Heart right ventricle (tissue), 16 donors: ENCODE results near the gene CFAP58. TPM values are rescaled to one million over a fixed set of nuclear protein-coding genes. Genes with fewer than 3 reads are reported as not detected.

ENCODE experiments used
- ATAC-seq, 8 donors: fragments of 200-7000 bp; cut with Tn5 transposase; one replicate each; pipeline ENCODE4 v1.9.1; 2020; ENCODE audit warnings: mild to moderate bottlenecking in 8 of 8, moderate library complexity in 8 of 8, moderate number of reproducible peaks in 1 of 8
- DNase-seq, 2 donors: peaks; one replicate each; pipeline ENCODE4 v3.0.0-alpha.2; 2020
- H3K27ac ChIP-seq, 10 donors: fragments of 200-600 bp; sonication (generic) in 2 of 10; one replicate each; pipeline versions ENCODE4 v1.5.0 to v1.8.0; 2020 to 2022; ENCODE audit warnings: mild to moderate bottlenecking in 3 of 10
- H3K27me3 ChIP-seq, 7 donors: fragments of 200-600 bp; one replicate each; pipeline ENCODE4 v1.8.0; 2021 to 2022; ENCODE audit warnings: mild to moderate bottlenecking in 2 of 7
- H3K36me3 ChIP-seq, 9 donors: fragments of 200-600 bp; sonication (generic) in 1 of 9; one replicate each; pipeline versions ENCODE4 v1.5.0 to v1.8.0; 2020 to 2022; ENCODE audit warnings: mild to moderate bottlenecking in 2 of 9
- H3K4me1 ChIP-seq, 9 donors: fragments of 200-600 bp; sonication (generic) in 1 of 9; one replicate each; pipeline versions ENCODE4 v1.5.0 to v1.8.0; 2020 to 2022; ENCODE audit warnings: mild to moderate bottlenecking in 4 of 9
- H3K4me3 ChIP-seq, 10 donors: fragments of 200-600 bp; sonication (generic) in 2 of 10; one replicate each; pipeline versions ENCODE4 v1.5.0 to v1.8.0; 2020 to 2022; ENCODE audit warnings: mild to moderate bottlenecking in 7 of 10, moderate library complexity in 2 of 10
- H3K9me3 ChIP-seq, 11 donors: fragments of 200-600 bp in 10 of 11; sonication (generic) in 2 of 11; one replicate each; pipeline versions ENCODE4 v1.5.0 to v1.8.0; 2013 to 2022; ENCODE audit warnings: mild to moderate bottlenecking in 2 of 11, control low read depth in 1 of 11, moderate library complexity in 1 of 11
- WGBS, 2 donors: extraction: QIAGEN DNeasy Blood & Tissue Kit; methylation state at CpG; one replicate each; pipeline ENCODE4 v1.1.7; 2013; ENCODE audit warnings: inconsistent platforms in 1 of 2; 5-methylcytosine and 5-hydroxymethylcytosine counted together
- intact Hi-C, 10 donors: fragments of 100-400 bp; cut with DNase I; formaldehyde crosslinking; loops; one replicate each; pipeline versions ENCODE4 v1.11.1 to v1.14.2; 2022
- polyA plus RNA-seq, 2 donors: library from polyadenylated mRNA; stranded (reverse); fragments of 200-250 nt; gene quantifications; one replicate each; pipeline ENCODE4 v1.2.3, GENCODE V29; 2013
- total RNA-seq, 10 donors: library from RNA; stranded (reverse); fragmentation: NEBNext Ultra II Directional in 3 of 10; extraction: Animal tissue kit (Norgen Biotek cat#: 25700) in 3 of 10; gene quantifications; one replicate each; pipeline versions ENCODE4 v1.2.1 to v1.2.4, GENCODE V29; 2021 to 2023
- TF ChIP-seq, protein P1 (sequence below), 9 donors: fragments of 200-600 bp; sonication (generic) in 2 of 9; IDR thresholded peaks; one replicate each; pipeline versions ENCODE4 v1.5.0 to v1.8.0; 2021 to 2022; ENCODE audit warnings: antibody characterized with exemption in 9 of 9, mild to moderate bottlenecking in 5 of 9, moderate library complexity in 1 of 9
- donor health status: Arrhythmogenic right ventricular cardiomyopathy.
- donor health status: ischemic (EF 13 %, LVEDD 7.1; RV severe dilation, severe dysfunction).
- donor health status: healthy with polysubstance abuse.
- donor health status: DM: no; HTN: yes; CAD: no.
- donor health status: DM: no; HTN: no; CAD: no.
- donor health status: ischemic (EF 25% LVEDD 6.9; RV normal size, moderate dysfunction).
- donor health status: ischemic (EF 25% LVEDD 5.7; RV mildly dilated, moderate dysfunction).
- donor health status: healthy.
- donor health status: DM: yes; HTN: yes; CAD: no.
- donor health status: Ischemic cardiomyopathy.
- donor health status: ischemic (EF 35%, LVEDD 5.7; RV mildly dilated, moderate dysfunction).
- donor health status: nonischemic (EF 11% LVEDD 7.7; RV severe dilation, severe dysfunction).
- donor health status: DM: yes; HTN: yes; CAD: no.
- donor health status: PGD.
- donor health status: ischemic (EF 29% LVEDD 5.4; RV normal size, mild dysfunction).
- donor health status: nonischemic (EF 23%, LVEDD 6.1; RV moderate dilation, normal function).

The CFAP58 gene
- total and polyA plus RNA-seq, 12 donors: 0.58 to 5.8 (median 3.0) TPM

DNA sequence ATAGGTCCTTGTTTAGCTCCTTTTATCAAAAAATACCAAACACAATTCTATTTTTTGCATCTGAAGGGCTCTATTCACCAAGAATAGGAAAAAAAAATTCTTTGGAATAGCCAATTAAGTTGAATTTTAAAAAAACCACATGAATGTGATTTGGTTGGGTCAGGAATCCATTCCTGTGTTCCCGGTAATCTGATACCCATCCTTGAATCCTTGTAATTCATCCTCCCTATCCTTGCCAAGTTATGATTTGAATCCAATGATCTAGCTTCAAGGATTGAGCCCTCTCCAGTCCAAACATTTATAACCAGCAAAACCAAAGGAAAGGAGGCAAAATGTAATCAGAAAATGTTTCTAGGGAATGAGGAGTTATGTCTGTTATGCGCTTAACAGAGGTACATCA, 86.6 kb downstream of the CFAP58 start:
- Histone ChIP-seq H3K4me1 (peaks cover 0 to 8% (median 0%) of the 10 kb centered on the region in 9 donors), H3K36me3 (no peaks in the 10 kb centered on the region), H3K27ac (no peak overlapping the region), H3K9me3 (no peaks in the 10 kb centered on the region), H3K4me3 (no peak overlapping the region), H3K27me3 (no peaks in the 10 kb centered on the region)
- TF ChIP-seq, protein P1, sequence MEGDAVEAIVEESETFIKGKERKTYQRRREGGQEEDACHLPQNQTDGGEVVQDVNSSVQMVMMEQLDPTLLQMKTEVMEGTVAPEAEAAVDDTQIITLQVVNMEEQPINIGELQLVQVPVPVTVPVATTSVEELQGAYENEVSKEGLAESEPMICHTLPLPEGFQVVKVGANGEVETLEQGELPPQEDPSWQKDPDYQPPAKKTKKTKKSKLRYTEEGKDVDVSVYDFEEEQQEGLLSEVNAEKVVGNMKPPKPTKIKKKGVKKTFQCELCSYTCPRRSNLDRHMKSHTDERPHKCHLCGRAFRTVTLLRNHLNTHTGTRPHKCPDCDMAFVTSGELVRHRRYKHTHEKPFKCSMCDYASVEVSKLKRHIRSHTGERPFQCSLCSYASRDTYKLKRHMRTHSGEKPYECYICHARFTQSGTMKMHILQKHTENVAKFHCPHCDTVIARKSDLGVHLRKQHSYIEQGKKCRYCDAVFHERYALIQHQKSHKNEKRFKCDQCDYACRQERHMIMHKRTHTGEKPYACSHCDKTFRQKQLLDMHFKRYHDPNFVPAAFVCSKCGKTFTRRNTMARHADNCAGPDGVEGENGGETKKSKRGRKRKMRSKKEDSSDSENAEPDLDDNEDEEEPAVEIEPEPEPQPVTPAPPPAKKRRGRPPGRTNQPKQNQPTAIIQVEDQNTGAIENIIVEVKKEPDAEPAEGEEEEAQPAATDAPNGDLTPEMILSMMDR (IDR thresholded peaks at IDR 0.05): no peak
- intact Hi-C loops: no loop called here
- 93 to 96% methylated on average over 2 of the region's 2 CpGs for WGBS, 2 donors
- DNase-seq (no peak), ATAC-seq (no peak)

DNA sequence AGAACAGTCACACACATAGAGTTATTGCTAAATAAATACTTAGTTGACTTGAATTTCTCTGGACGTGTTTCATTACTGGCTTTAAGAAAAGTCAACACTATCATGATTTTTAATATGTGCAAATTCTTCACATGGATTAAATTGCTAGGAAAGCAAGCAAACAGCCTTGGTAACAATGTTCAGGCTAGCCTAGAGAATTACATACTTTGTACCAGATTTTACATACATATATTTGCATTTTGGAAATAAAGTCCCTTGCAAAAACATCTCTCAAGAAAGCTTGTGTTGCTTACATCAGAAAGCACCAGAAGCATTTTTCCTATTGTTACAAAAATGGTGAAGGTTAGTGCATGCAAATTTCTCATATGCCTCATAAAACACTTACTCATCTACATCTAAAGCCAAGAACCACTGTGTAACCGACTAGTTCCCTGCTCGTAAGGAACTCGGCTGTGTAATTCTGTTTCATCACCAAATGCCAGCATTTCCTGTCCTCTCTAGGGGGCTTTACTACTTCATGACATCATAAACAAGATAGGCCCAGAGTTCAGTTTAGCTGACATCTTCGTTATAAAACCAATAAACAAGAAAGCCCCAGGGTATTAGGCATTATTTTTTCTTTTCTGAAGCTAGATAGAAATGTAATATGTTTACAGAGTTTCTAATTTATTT, 87.8 kb downstream of the CFAP58 start:
- no peaks in the 10 kb centered on the region for H3K27me3 ChIP-seq
- ATAC-seq: no peak
- H3K27ac ChIP-seq: no peak overlapping the region
- no peaks in the 10 kb centered on the region for H3K9me3 ChIP-seq
- 40 to 52% methylated on average over 5 of the region's 5 CpGs for WGBS, 2 donors
- no peak overlapping the region for H3K4me3 ChIP-seq
- TF ChIP-seq, protein P1 (IDR thresholded peaks at IDR 0.05): no peak
- no peak for DNase-seq
- peaks cover 0 to 8% (median 0%) of the 10 kb centered on the region in 9 donors for H3K4me1 ChIP-seq
- intact Hi-C loops: no loop called here
- H3K36me3 ChIP-seq: no peaks in the 10 kb centered on the region

DNA sequence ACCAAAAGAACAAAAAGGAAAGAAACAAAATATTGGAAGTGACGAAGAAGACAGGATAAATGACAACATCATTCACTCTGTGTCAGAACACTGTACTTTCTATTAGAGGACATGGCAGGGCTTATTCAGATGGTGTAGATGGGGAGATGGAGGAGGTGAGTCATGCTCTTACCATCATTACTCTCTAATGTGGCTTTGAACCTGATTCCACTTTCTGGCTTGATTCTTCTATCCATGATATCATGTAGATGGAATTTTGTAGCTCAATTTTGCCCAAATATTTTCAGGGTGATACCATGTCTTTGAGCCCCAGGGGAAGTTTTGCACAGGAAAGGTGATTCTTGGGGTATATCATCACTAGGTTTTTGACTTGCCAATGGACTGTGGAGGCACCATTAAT, 91.7 kb downstream of the CFAP58 start:
- Histone ChIP-seq H3K27me3 (no peaks in the 10 kb centered on the region), H3K27ac (no peak overlapping the region), H3K36me3 (no peaks in the 10 kb centered on the region), H3K4me1 (peaks cover 0 to 8% (median 0%) of the 10 kb centered on the region in 9 donors), H3K9me3 (no peaks in the 10 kb centered on the region), H3K4me3 (no peak overlapping the region)
- intact Hi-C loops: loop anchor here in 1 of 10 donors (2.0 kb wide), 1 partner anchor 59 kb away; no protein-coding TSS in a partner anchor
- TF ChIP-seq, protein P1 (IDR thresholded peaks at IDR 0.05): no peak
- whole genome bisulfite sequencing, 2 donors: 90 to 100% methylated on average over 1 of the region's 1 CpG
- no peak for ATAC-seq
- no peak for DNase-seq

DNA sequence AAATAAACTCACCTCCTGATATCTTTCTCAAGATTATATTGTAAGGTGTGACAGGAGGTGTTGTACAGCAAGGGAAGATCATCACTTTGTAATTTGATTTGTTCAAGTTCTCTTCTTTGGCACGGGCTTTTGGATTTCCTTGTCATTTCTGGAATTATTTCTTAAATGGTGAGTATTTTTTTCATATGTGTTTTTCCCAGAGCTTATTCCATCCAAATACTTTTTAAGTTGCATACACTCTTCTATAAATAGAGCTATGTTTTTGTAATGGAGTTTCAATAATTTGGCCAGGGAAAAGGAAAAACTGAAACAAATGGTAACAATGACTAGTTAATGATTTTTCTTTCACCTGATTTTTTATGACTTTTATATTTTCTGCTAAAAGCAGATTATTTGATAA, 92.5 kb downstream of the CFAP58 start:
- Histone ChIP-seq H3K4me3 (no peak overlapping the region), H3K36me3 (no peaks in the 10 kb centered on the region), H3K9me3 (no peaks in the 10 kb centered on the region), H3K4me1 (peaks cover 0 to 8% (median 0%) of the 10 kb centered on the region in 9 donors), H3K27ac (no peak overlapping the region), H3K27me3 (no peaks in the 10 kb centered on the region)
- TF ChIP-seq, protein P1 (IDR thresholded peaks at IDR 0.05): no peak
- intact Hi-C loops: no loop called here
- ATAC-seq: no peak
- DNase-seq: no peak
- WGBS, 2 donors: 39 to 53% methylated on average over 1 of the region's 1 CpG
